WTC11 (cell line): ENCODE measurements around the gene SCYGR1. TPM values are rescaled to one million over a fixed set of nuclear protein-coding genes. Genes with fewer than 3 reads are reported as not detected.

ENCODE experiments used
- ATAC-seq: fragments of 200-7000 bp; cut with Tn5 transposase; 2 replicates; pipeline ENCODE4 v1.10.0; 2021; ENCODE audit warnings: mild to moderate bottlenecking, moderate library complexity
- CTCF ChIA-PET: fragments of 300-600 bp; sonication (Branson Sonifier 250); formaldehyde crosslinking; loops from one replicate; lab custom pipeline; 2021; ENCODE audit warnings: antibody characterized with exemption; lab: Charles Lee
- POLR2A ChIA-PET: fragments of 350-600 bp; sonication (Branson Sonifier 250); formaldehyde crosslinking; loops from one replicate; lab custom pipeline; 2021; ENCODE audit warnings: antibody characterized with exemption; lab: Charles Lee
- DNase-seq: peaks from one replicate; pipeline ENCODE4 v3.0.0; 2021; ENCODE audit warnings: low spot score
- H3K27ac Mint-ChIP-seq: 2 replicates; pipeline ENCODE4 v1.8.0; 2021; ENCODE audit warnings: mixed read lengths
- H3K27me3 Mint-ChIP-seq: 2 replicates; pipeline ENCODE4 v1.8.0; 2021; ENCODE audit warnings: low read depth, mild to moderate bottlenecking, moderate library complexity, mixed read lengths
- H3K36me3 Mint-ChIP-seq: 2 replicates; pipeline ENCODE4 v1.8.0; 2021; ENCODE audit warnings: mixed read lengths
- H3K4me1 Mint-ChIP-seq: 2 replicates; pipeline ENCODE4 v1.8.0; 2022; ENCODE audit warnings: mixed read lengths
- H3K4me3 Mint-ChIP-seq: 2 replicates; pipeline ENCODE4 v1.8.0; 2021; ENCODE audit warnings: mild to moderate bottlenecking, moderate library complexity, mixed read lengths
- H3K9me3 Mint-ChIP-seq: 2 replicates; pipeline ENCODE4 v1.8.0; 2021; ENCODE audit warnings: mixed read lengths
- ARID4B ChIP-seq: sonication (generic); formaldehyde crosslinking; IDR thresholded peaks from 2 replicates; pipeline ENCODE4 v1.8.0; 2023; ENCODE audit warnings: missing genetic modification reagents, mild to moderate bottlenecking, borderline replicate concordance
- ATF2 ChIP-seq: sonication (generic); formaldehyde crosslinking; IDR thresholded peaks from 2 replicates; pipeline ENCODE4 v1.8.1; 2022; ENCODE audit warnings: low read depth, missing genetic modification reagents, borderline replicate concordance
- ATF3 ChIP-seq: sonication (generic); formaldehyde crosslinking; conservative IDR thresholded peaks from 2 replicates; pipeline ENCODE4 v1.8.1; 2022; ENCODE audit warnings: mild to moderate bottlenecking, missing genetic modification reagents
- CTCF ChIP-seq: fragments of 200-600 bp; IDR thresholded peaks from 2 replicates; pipeline ENCODE4 v1.8.0; 2022; ENCODE audit warnings: antibody characterized with exemption
- E2F1 ChIP-seq: sonication (generic); formaldehyde crosslinking; IDR thresholded peaks from 2 replicates; pipeline ENCODE4 v1.8.0; 2022; ENCODE audit warnings: mild to moderate bottlenecking, missing genetic modification reagents
- GABPB1 ChIP-seq: sonication (generic); formaldehyde crosslinking; IDR thresholded peaks from 2 replicates; pipeline ENCODE4 v1.8.1; 2023; ENCODE audit warnings: mild to moderate bottlenecking, missing genetic modification reagents
- GRHL2 ChIP-seq: fragments of 250-450 bp; sonication (Bioruptor Pico); IDR thresholded peaks from 2 replicates; pipeline ENCODE4 v1.8.0; 2022; ENCODE audit warnings: mild to moderate bottlenecking, moderate library complexity; ENCODE audit not compliant: insufficient replicate concordance, severe bottlenecking
- HMGXB4 ChIP-seq: sonication (generic); formaldehyde crosslinking; IDR thresholded peaks from 2 replicates; pipeline ENCODE4 v1.8.1; 2023; ENCODE audit warnings: mild to moderate bottlenecking, moderate library complexity, missing genetic modification reagents
- IRF2 ChIP-seq: sonication (generic); formaldehyde crosslinking; IDR thresholded peaks from 2 replicates; pipeline ENCODE4 v1.8.0; 2022; ENCODE audit warnings: low read depth, missing genetic modification reagents, borderline replicate concordance
- MXD4 ChIP-seq: fragments of 250-450 bp; sonication (Bioruptor Pico); IDR thresholded peaks from 2 replicates; pipeline ENCODE4 v1.8.0; 2021; ENCODE audit warnings: mild to moderate bottlenecking, moderate library complexity, borderline replicate concordance
- NR1H2 ChIP-seq: sonication (generic); formaldehyde crosslinking; IDR thresholded peaks from 2 replicates; pipeline ENCODE4 v1.9.0; 2021; ENCODE audit warnings: mild to moderate bottlenecking, moderate library complexity, missing genetic modification reagents
- PREB ChIP-seq: sonication (generic); formaldehyde crosslinking; IDR thresholded peaks from 2 replicates; pipeline ENCODE4 v1.8.1; 2022; ENCODE audit warnings: mild to moderate bottlenecking, missing genetic modification reagents, moderate library complexity, borderline replicate concordance
- SMAD3 ChIP-seq: sonication (generic); formaldehyde crosslinking; IDR thresholded peaks from 2 replicates; pipeline ENCODE4 v1.8.0; 2022; ENCODE audit warnings: missing genetic modification reagents, mild to moderate bottlenecking, borderline replicate concordance
- SMAD4 ChIP-seq: sonication (generic); formaldehyde crosslinking; IDR thresholded peaks from 2 replicates; pipeline ENCODE4 v1.8.0; 2022; ENCODE audit warnings: mild to moderate bottlenecking, missing genetic modification reagents
- USF1 ChIP-seq: sonication (generic); formaldehyde crosslinking; IDR thresholded peaks from 2 replicates; pipeline ENCODE4 v1.8.0; 2022; ENCODE audit warnings: mild to moderate bottlenecking, missing genetic modification reagents
- ZNF263 ChIP-seq: sonication (generic); formaldehyde crosslinking; IDR thresholded peaks from 2 replicates; pipeline ENCODE4 v1.8.1; 2022; ENCODE audit warnings: low read depth, mild to moderate bottlenecking, moderate library complexity, missing genetic modification reagents
- ZNF317 ChIP-seq: sonication (generic); formaldehyde crosslinking; IDR thresholded peaks from 2 replicates; pipeline ENCODE4 v1.8.1; 2023; ENCODE audit warnings: low read depth, mild to moderate bottlenecking, moderate library complexity, missing genetic modification reagents, borderline replicate concordance
- ZNF396 ChIP-seq: fragments of 250-450 bp; sonication (Bioruptor Pico); IDR thresholded peaks from 2 replicates; pipeline ENCODE4 v1.8.0; 2021; ENCODE audit warnings: mild to moderate bottlenecking, moderate library complexity, borderline replicate concordance
- ZNF423 ChIP-seq: fragments of 250-450 bp; sonication (Bioruptor Pico); IDR thresholded peaks from 2 replicates; pipeline ENCODE4 v2.1.2; 2022; ENCODE audit warnings: mild to moderate bottlenecking, moderate library complexity
- total RNA-seq: library from RNA; stranded (reverse); gene quantifications from 3 replicates; pipeline ENCODE4 v1.2.3, GENCODE V29; 2021

SCYGR1 gene
- total RNA-seq, 1 experiment from 2014 or later: not detected

GRCh38 chr2:227347117-227347516 is 40.6 kb downstream of the SCYGR1 start:
- ChIA-PET POLR2A (no interaction called here), CTCF (interaction anchor here (0.6 to 1.4 kb wide), 3 partner anchors 11 to 311 kb away, joined by 3 to 4 read pairs (median 3); no protein-coding TSS in a partner anchor)
- ATAC-seq: peak; percentile 86
- Mint-ChIP-seq H3K27ac (no peak overlapping the region), H3K36me3 (peaks cover 12% of the 10 kb centered on the region), H3K27me3 (no peaks in the 10 kb centered on the region), H3K4me1 (peaks cover 15% of the 10 kb centered on the region), H3K4me3 (no peak overlapping the region), H3K9me3 (no peaks in the 10 kb centered on the region)
- TF ChIP-seq GABPB1: no peak
- DNase-seq: no peak

- TF ChIP-seq USF1 (CRISPR knock-in tag) (no peak), SMAD4 (CRISPR knock-in tag) (no peak), HMGXB4 (CRISPR knock-in tag) (no peak), ATF3 (CRISPR knock-in tag) (no peak), E2F1 (no peak), ATF2 (no peak), ZNF317 (CRISPR knock-in tag) (no peak), PREB (CRISPR knock-in tag) (no peak), ARID4B (CRISPR knock-in tag) (no peak), NR1H2 (no peak), ZNF423 (no peak), ZNF396 (CRISPR knock-in tag) (no peak), GRHL2 (no peak), MXD4 (no peak), ZNF263 (CRISPR knock-in tag) (no peak), IRF2 (CRISPR knock-in tag) (no peak), SMAD3 (CRISPR knock-in tag) (no peak), GABPB1 (no peak), CTCF (no peak)
- Mint-ChIP-seq H3K27ac (no peak overlapping the region), H3K4me3 (no peak overlapping the region), H3K36me3 (peaks cover 12% of the 10 kb centered on the region), H3K4me1 (no peaks in the 10 kb centered on the region), H3K27me3 (no peaks in the 10 kb centered on the region), H3K9me3 (no peaks in the 10 kb centered on the region)
- ATAC-seq: no peak
- ChIA-PET POLR2A (no interaction called here), CTCF (no interaction called here)
- DNase-seq: no peak
Observed at GRCh38 chr2:227344231-227344630, 43.5 kb downstream of the SCYGR1 start.
